Activated CD8-positive, alpha-beta memory T cell treated with anti-CD3 and anti-CD28 coated beads for 1 hour (primary cell): ENCODE results near the gene AIF1L.
A peak's percentile ranks its signal among the peaks of the same experiment; 100 is the strongest.
"Not testable (repeated sequence)": the region's sequence is repeated elsewhere in the genome, so short reads cannot be mapped to it uniquely, and the experiment has no call there.

ENCODE experiments used
- DNase-seq, 2 donors: peaks; one replicate each; pipeline ENCODE4 v3.0.0-alpha.2; 2020; ENCODE audit warnings: low read depth in 1 of 2; ENCODE audit errors: extremely low read depth in 1 of 2

Gene AIF1L

DNA sequence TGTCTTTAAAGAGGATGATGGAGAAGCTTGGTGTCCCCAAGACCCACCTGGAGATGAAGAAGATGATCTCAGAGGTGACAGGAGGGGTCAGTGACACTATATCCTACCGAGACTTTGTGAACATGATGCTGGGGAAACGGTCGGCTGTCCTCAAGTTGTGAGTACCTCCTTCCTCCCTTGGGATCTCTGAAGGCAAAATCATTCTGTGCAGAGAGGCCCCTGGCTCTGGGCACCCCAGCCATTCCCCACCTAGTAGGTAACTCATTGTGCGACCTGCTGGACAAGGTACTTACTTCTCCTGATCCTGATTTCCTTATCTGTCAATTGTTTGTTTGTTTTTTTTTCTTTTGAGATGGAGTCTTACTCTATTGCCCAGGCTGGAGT, 21.4 kb downstream of the AIF1L start:
- no peak for DNase-seq

DNA sequence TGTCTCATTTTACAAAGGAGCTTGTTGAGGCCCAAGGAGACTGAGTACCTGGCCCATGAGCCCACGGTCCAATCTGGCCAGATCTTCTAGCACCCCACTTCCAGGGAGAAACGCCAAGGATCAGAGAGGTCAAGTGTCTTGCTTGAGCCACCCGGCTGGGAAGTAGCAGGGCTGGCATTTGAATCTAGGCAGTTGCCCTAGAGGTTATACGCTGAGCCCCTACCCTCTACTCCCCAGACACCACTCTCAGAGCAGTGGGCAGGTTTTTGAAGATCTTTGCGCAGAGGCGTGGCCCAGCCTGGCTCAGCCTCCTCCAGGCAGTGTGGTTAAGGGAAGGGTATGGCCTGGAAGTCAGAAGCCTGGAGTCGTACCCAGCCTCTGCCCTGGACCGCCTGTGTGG, 23.3 kb downstream of the AIF1L start:
- no peak for DNase-seq

DNA sequence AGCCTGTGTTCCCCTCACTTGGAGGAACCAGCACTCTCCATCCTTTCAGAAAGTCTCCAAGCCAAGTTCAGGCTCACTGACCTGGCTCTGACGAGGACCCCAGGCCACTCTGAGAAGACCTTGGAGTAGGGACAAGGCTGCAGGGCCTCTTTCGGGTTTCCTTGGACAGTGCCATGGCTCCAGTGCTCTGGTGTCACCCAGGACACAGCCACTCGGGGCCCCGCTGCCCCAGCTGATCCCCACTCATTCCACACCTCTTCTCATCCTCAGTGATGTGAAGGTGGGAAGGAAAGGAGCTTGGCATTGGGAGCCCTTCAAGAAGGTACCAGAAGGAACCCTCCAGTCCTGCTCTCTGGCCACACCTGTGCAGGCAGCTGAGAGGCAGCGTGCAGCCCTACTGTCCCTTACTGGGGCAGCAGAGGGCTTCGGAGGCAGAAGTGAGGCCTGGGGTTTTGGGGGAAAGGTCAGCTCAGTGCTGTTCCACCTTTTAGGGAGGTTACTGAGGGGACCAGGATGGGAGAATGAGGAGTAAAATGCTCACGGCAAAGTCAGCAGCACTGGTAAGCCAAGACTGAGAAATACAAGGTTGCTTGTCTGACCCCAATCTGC, 24.4 kb downstream of the AIF1L start:
- no peak for DNase-seq

DNA sequence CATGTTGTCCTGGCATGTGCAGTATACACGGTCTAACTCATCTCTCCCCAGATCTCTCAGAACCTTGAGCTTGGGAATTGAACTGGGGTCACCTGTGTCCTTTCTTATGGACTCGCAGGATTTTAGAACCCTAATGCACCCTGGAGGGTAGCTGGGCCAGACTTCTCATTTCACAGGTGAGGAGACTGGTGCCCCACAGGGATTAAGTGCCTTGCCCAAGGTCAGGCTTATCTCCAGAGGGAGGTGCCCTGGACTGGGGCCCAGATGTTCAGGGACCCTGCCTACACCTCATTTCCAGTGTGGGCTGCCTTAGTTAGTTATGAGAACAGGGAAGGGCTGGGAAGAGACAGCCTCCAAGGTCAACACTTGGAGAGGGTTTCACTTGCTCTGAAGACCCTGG, 25.0 kb downstream of the AIF1L start:
- no peak for DNase-seq

DNA sequence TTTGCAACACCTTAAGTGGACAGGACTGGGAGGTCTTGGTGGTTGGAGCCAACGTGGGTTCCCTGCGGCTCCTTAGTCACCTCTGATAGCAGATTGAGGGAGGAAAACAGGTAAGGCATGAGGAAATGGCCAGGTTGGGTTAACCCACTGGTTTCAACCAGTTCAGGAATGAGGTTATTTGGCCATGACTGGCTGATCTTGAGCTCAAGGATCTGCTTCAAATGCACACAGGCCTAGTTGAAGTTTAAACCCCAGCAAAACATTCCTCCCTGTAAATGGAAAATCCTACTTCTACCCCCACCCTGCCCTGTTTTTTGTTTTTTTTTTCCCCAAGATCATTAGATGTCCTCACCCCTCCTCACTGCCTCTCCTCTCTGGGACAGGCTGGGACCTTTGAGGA, 25.8 kb downstream of the AIF1L start:
- no peak for DNase-seq

DNA sequence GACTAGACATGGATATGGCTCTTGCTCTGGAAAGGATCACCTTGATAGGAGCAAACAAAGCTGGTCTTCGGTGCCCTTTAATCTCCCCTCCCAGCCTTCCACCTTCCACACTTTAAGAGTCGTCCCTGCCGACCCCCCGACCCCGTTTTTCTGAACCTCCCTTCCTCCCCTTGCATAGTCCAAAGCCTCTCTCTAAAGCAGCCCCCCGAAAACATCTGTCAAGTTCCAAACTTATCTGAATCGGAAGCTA, 28.6 kb downstream of the AIF1L start:
- no peak for DNase-seq

DNA sequence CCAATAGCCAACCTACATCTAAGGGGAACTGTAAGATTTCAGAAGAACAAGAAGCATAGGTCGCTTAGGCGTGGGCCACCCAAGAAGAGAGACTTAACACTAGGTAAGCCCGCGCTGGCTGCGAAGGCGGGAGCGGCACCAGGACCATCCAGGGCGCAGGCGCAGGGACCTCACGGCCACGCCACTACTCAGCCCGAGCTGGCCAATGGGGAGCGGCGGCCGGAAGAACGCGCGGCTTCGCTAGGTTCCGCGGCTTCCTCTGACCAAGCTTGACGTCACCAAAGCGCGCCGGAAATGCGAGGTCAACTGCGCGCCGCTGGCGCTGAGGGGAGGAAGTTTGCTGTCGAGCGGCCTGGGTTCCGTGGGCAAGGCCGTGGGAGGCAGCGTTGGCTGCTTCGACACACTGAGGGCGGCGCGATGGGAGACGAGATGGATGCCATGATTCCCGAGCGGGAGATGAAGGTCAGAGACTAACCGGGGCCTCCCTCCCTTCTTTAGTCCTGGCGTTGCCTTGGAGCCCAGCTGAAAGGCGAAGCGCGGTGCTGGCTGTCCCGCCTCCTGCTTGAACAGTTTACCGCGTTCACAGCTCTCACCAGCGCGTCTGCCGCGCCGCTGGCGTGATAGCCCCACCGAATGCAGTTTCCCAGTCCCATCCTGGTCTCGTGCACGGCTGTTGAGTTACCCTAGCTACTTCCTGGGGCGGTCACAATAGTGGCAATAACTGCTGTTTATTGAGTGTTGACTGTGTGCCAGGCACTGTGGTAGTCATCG, 29.1 kb downstream of the AIF1L start, which contains the start of gene NUP214:
TSS of gene NUP214 (plus strand) at position 299 of the 771 bp plus-strand sequence. CDS start at position 418, 119 bp downstream.
- peak; percentile 98 to 100 for DNase-seq

DNA sequence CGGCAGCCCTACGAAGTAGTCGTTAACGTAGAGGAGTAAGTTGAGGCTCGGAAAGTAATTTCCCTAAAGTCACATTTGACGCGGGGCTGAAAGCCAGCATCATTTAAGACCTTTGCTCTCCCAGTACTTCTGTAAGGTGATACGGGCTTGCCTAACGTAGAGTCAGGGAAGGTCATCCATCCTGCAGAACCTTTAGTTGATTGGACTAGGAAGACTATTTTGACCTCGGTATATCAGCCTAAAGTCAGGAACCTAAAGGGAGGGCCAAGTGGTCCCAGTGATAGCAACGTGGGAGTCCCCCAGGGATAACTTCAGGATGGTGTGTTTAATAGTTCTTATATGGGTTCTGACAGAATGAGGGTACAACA, 29.7 kb downstream of the AIF1L start:
- DNase-seq = no peak

DNA sequence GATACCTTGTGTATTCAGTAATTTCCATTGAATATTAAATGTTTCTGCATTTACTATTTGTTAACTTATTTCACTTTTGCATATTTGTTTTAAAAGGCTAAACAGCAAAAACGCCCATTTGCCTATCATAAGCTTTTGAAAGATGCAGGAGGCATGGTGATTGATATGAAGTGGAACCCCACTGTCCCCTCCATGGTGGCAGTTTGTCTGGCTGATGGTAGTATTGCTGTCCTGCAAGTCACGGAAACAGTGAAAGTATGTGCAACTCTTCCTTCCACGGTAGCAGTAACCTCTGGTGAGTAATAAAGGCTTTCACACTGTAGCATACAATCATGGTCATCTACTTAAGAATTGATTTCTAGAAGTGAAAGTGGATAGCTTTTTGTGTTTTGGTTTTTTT, 32.9 kb downstream of the AIF1L start:
- no peak for DNase-seq

DNA sequence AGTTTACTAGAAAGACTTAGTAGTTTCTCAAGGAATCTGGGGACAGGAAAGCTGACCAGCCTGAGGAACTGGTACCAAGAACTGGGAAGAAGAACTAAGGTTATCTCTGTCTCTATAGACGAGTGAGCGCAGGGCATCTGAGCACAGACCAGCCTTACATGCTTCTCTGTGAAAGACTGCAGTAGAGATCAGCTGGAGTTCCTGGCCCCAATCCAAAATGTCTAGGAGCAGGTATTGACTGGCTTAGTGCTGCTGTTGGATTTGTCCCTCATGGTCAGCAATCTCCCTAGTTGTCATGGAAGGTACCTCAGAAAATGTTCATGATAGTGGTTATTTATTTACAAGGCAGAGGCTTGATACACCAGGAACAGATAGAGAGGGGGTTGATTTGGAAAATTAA, 42.3 kb downstream of the AIF1L start:
- no peak for DNase-seq

DNA sequence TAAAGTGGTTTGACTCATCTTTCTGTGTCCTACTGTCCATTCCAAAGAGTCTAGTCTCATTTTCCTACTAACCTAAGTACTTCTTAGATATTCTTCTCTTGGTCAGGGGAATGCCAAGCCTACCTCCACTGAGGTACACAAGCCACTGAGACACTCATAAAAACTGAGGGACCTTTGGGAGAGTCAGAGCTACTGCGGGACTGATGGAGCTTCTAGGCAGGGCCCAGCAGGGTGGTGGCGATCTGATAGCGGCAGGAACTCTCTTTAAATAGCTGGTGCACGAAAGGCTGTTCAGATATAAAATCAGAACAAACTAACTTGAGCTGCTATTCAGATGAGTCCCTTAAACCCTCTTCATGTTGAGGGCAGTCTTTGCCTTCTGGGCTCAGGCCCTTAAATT, 43.8 kb downstream of the AIF1L start:
- DNase-seq = no peak

DNA sequence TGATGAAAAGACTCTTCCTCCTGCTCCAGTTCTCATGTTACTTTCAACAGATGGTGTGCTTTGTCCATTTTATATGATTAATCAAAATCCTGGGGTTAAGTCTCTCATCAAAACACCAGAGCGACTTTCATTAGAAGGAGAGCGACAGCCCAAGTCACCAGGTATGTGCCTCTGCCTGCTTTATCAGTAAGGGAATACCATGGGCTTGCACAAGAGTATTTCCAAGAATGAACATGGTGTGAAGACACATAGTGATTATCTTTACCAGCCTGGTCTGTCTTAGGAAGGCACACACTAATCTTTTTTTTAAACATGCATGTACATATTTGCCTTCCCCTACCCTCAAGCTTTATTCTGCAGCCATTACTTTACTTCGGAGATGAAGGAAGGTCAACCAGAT, 44.2 kb downstream of the AIF1L start:
- no peak for DNase-seq

DNA sequence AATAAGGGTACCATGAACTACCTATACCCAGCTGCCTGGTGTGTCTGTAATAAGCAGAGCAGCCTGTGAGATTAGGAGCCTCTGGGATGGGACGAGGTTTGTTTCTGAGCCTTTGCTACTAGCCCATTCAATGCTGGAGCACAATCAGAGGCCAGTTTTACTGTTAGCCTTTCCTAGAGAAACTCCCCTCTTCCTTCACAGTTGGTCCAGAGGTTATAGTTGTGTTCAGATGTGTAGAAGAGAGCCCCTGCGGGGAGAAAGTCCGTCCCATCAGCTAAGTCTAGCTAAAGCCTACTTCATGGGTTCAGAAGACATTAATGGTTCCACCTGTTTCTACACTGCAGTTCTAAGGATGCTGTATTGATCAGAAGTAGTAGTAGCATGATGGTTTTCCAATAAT, 45.8 kb downstream of the AIF1L start:
- no peak for DNase-seq

DNA sequence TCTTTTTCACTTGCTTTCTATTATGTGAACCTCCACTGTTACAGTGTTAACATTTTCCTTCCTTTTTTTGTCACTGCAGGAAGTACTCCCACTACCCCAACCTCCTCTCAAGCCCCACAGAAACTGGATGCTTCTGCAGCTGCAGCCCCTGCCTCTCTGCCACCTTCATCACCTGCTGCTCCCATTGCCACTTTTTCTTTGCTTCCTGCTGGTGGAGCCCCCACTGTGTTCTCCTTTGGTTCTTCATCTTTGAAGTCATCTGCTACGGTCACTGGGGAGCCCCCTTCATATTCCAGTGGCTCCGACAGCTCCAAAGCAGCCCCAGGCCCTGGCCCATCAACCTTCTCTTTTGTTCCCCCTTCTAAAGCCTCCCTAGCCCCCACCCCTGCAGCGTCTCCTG, 47.9 kb downstream of the AIF1L start:
- no peak for DNase-seq

DNA sequence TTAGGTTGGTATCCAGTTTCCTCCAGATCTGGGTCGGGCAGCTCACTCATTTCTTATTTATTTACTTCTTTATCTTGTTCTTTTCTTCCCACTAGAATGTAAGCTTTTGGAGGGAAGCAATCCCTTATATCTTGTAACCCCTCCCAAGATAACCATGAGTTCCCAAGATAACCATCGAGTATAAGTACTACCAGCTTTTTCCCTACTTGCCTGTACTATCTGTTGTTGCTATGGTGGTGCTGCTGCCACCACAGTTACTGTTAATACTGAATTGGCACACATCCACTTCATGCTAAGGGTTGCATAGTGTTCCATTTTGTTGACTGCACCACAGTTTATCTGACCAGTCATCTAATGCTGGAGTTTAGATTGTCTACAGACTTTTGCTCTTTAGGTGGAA, 48.9 kb downstream of the AIF1L start:
- DNase-seq = no peak

DNA sequence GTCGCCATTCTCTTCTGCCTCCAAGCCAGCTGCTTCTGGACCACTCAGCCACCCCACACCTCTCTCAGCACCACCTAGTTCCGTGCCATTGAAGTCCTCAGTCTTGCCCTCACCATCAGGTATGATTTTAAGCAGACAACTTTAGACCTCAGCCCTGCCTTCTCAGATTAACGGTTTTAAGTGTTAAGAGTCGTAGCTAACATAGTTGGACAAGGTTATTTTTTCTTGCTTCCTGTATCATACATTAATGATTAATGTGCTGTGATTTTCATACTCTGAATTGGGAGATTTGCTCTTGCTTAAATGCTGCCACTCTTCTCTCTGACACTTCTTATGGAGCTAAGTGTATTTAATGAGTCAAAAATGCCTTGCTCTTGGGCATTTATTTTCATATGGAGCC, 49.9 kb downstream of the AIF1L start:
- DNase-seq = no peak

DNA sequence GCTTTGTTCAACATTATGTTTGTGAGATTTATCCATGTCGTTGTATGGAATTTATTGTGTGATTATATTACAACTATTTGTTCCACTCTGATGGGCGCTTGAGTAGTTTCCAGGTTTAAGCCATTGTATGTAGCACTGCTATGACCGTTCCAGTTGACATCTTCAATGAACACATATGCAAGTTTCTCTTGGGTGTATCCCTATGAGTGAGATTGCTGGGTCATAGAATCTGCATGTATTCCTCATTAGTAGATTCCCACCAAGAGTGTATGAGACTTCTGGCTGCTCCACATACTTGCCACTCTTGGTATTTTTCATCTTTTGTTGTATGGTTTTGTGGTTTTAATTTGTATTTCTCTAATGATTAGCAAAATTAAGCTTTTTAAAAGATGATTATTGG, 51.9 kb downstream of the AIF1L start:
- DNase-seq = no peak

DNA sequence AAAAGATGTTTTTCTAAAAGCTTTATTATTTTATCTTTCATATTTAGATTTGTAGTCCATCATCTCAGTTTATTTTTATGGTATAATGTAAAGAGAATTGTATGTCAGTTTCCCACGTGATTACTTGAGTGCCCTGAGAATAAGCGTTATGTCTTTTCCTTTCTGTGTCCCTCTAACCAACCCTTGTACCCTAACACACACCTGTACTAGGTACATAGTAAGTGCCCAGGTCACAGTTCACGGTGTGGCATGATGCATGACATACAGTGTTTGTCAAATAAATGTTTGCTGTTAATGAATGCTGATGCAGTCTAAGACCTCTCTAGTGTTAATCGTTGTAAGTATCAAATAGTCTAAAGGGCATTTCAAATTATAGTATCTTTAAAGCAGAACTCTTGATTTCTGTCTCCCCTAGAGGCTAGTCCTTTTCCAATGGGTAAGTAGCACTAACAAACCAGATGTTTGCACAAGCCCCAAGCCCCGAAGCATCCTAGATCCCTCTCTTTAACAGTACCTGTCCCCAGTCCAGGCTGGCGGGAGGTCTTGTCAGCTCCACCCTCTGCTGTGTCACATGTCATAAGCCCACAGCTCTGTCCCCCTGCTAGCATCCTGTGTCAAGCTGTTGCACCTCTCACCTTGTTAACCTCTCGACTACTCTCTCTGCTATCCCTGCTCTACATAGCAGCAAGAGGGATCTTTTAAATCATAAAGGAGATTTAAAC, 52.8 kb downstream of the AIF1L start:
- DNase-seq = no peak

DNA sequence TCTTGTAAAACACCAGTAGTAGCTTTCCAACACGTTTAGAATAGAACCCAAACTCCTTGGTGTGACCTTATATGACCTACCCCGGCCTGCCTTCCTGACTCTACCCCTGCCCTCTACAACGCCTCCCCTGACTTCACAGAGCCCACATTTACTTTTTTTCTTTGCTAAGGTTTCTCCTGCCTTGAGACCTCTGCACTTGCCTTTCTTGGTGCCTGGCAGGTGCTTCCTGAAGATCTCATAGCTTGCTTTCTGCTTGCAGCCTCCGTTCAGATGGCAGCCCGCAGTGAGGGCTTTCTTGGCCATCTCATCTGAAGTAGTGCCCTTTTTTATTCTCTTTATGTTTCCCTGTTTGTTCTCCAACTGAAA, 53.3 kb downstream of the AIF1L start:
- DNase-seq = no peak

DNA sequence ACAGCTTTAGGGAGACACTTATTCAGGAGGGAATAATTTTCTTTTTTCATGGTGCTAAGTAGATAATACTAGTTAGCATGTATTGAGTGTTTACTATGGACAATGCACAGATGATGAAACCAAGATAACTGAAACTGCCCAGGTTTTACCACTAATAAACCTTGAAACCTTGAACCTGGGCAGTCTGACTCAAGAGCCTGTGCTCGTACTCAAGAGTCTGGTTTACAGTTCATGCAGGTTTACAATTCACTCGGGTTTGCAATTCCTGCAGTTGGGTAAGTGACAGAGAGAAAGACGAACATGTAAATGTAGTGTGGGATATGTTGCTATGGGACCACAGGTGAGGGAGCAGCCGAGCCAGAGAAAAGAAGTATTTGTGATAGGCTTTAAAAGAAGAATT, 57.3 kb downstream of the AIF1L start:
- DNase-seq = no peak

DNA sequence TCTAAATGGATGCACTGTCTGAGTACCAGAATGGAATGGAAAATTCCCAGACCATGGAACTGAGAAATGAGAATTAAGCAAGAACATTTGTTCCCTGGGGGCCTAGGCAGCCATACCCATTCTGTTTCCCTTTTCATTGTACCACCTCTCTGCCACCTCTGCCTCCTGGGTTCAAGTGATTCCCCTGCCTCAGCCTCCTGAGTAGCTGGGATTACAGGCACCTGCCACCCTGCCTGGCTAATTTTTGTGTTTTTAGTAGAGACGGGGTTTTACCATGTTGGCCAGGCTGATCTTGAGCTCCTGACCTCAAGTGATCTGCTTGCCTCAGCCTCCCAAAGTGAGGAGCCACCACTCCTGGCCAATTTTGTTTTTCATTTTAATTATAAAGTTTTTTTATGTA, 62.3 kb downstream of the AIF1L start:
- not testable (repeated sequence) for DNase-seq

DNA sequence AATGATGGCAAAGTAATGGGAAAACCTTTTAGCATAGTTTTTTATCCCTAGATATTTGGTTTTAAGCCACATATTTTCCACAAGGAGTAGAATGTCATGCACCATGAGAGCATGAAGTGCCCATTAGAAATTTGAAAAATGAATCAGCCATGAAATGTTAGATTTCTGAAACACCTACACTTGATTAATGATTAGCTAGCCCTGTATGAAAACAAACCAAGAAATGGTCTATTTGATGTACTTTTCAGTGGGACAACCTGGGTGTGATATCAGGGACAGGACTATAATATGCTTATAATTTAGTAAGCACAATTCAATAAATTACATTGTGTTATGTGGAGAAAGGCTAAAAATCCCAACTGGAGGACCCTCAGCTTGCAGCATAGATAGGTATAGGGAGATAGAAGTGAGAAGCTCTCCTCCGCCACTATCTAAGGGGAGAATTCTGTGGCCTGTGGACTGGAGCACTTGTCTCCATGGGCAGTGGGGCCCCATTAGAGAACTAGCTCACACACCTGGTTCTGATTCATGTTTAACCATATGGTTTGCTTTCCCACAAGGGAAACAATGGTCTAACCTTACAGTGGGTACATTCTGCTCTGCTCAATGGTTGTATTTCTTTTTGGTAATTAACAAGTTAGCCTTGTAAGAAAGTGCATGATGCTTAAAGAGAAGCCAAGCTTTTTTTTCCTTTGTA, 64.2 kb downstream of the AIF1L start:
- DNase-seq = no peak
